Natural killer cell (primary cell): ENCODE results near the gene IMP4. TPM values are rescaled to one million over a fixed set of nuclear protein-coding genes. Genes with fewer than 3 reads are reported as not detected.

Experiments used
- ATAC-seq, 3 donors: fragments of 150-1000 bp in 2 of 3; fragments of 200-7000 bp in 1 of 3; cut with Tn5 transposase; 1 replicate in 1 of 3; 2 replicates in 2 of 3; pipeline ENCODE4 v1.10.0; 2021; ENCODE audit warnings: mild to moderate bottlenecking in 2 of 3, moderate library complexity in 2 of 3
- DNase-seq, 2 donors: peaks; one replicate each; pipeline versions ENCODE4 v3.0.0 to v3.0.0-alpha.2; 2013 to 2021; ENCODE audit warnings: mixed read lengths in 1 of 2
- H3K27ac ChIP-seq: one replicate; pipeline ENCODE4 v1.5.1; 2013; ENCODE audit warnings: mild to moderate bottlenecking, low read length
- H3K27me3 ChIP-seq: one replicate; pipeline ENCODE4 v1.6.1; 2013; ENCODE audit warnings: low read length; ENCODE audit not compliant: control insufficient read depth, insufficient read depth
- H3K36me3 ChIP-seq: one replicate; pipeline ENCODE4 v1.6.1; 2013; ENCODE audit warnings: low read length; ENCODE audit not compliant: control insufficient read depth, insufficient read depth
- H3K4me1 ChIP-seq: one replicate; pipeline ENCODE4 v1.6.1; 2013; ENCODE audit warnings: low read length; ENCODE audit not compliant: control insufficient read depth, insufficient read depth
- H3K4me3 ChIP-seq: one replicate; pipeline ENCODE4 v1.5.1; 2013; ENCODE audit warnings: low read length
- H3K9me3 ChIP-seq: one replicate; pipeline ENCODE4 v1.6.1; 2013; ENCODE audit warnings: low read length; ENCODE audit not compliant: control insufficient read depth, insufficient read depth
- H3K27ac Mint-ChIP-seq, 2 donors: one replicate each; pipeline ENCODE4 v1.8.0; 2022; ENCODE audit warnings: mild to moderate bottlenecking in 2 of 2, mixed read lengths in 2 of 2, moderate library complexity in 1 of 2
- H3K27me3 Mint-ChIP-seq, 2 donors: one replicate each; pipeline ENCODE4 v1.8.0; 2022; ENCODE audit warnings: low read depth in 2 of 2, mixed read lengths in 2 of 2
- H3K36me3 Mint-ChIP-seq: one replicate; pipeline ENCODE4 v1.8.0; 2022; ENCODE audit warnings: mixed read lengths
- H3K4me1 Mint-ChIP-seq, 2 donors: one replicate each; pipeline ENCODE4 v1.8.0; 2022; ENCODE audit warnings: mixed read lengths in 2 of 2
- H3K4me3 Mint-ChIP-seq: one replicate; pipeline ENCODE4 v1.8.0; 2022; ENCODE audit warnings: mild to moderate bottlenecking, moderate library complexity, mixed read lengths
- H3K9me3 Mint-ChIP-seq, 2 donors: one replicate each; pipeline ENCODE4 v1.8.0; 2022; ENCODE audit warnings: mixed read lengths in 2 of 2
- WGBS: methylation state at CpG from one replicate; pipeline ENCODE4 v1.1.7; 2013; ENCODE audit warnings: missing lambda C conversion rate; ENCODE audit not compliant: insufficient coverage; 5-methylcytosine and 5-hydroxymethylcytosine counted together
- intact Hi-C: fragments of 100-400 bp; cut with micrococcal nuclease; formaldehyde crosslinking; loops from one replicate; pipeline ENCODE4 v1.14.2; 2022
- total RNA-seq, 4 donors: library from RNA; stranded (reverse); fragments of 120-200 nt in 1 of 4; gene quantifications; one replicate each; pipeline versions ENCODE4 v1.2.3 to v1.2.4, GENCODE V29; 2013 to 2022
- TF ChIP-seq, protein P1 (sequence below): fragments of 200-600 bp; IDR thresholded peaks from one replicate; pipeline ENCODE4 v1.8.0; 2022; ENCODE audit warnings: antibody characterized with exemption

Gene IMP4
- total RNA-seq, 3 donors from 2014 or later (not counting 1 experiment from before 2014, with no cell fraction given) = 60.5 to 80.6 (median 72.9) TPM

GRCh38 chr2:130335226-130335625 lies 7.5 kb upstream of the IMP4 start:
- Mint-ChIP-seq H3K4me1 (peaks cover 4 to 10% of the 10 kb centered on the region in 2 donors), H3K27ac (no peak overlapping the region), H3K4me3 (no peak overlapping the region), H3K36me3 (peaks cover 6% of the 10 kb centered on the region), H3K27me3 (peaks cover 16 to 30% of the 10 kb centered on the region in 2 donors), H3K9me3 (no peaks in the 10 kb centered on the region)
- intact Hi-C loops = loop anchor here (10.0 kb wide), 1 partner anchor 1600 kb away; no protein-coding TSS in a partner anchor
- TF ChIP-seq, protein P1, sequence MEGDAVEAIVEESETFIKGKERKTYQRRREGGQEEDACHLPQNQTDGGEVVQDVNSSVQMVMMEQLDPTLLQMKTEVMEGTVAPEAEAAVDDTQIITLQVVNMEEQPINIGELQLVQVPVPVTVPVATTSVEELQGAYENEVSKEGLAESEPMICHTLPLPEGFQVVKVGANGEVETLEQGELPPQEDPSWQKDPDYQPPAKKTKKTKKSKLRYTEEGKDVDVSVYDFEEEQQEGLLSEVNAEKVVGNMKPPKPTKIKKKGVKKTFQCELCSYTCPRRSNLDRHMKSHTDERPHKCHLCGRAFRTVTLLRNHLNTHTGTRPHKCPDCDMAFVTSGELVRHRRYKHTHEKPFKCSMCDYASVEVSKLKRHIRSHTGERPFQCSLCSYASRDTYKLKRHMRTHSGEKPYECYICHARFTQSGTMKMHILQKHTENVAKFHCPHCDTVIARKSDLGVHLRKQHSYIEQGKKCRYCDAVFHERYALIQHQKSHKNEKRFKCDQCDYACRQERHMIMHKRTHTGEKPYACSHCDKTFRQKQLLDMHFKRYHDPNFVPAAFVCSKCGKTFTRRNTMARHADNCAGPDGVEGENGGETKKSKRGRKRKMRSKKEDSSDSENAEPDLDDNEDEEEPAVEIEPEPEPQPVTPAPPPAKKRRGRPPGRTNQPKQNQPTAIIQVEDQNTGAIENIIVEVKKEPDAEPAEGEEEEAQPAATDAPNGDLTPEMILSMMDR = no peak
- H3K4me3 ChIP-seq = no peak overlapping the region
- H3K27ac ChIP-seq = no peak overlapping the region
- peaks cover 8% of the 10 kb centered on the region for H3K27me3 ChIP-seq
- peaks cover 4% of the 10 kb centered on the region for H3K4me1 ChIP-seq
- H3K36me3 ChIP-seq = peaks cover 20% of the 10 kb centered on the region
- no peaks in the 10 kb centered on the region for H3K9me3 ChIP-seq
- no peak for ATAC-seq
- DNase-seq = no peak

- Histone ChIP-seq H3K4me1 (peaks cover 5% of the 10 kb centered on the region), H3K27me3 (peaks cover 8% of the 10 kb centered on the region), H3K4me3 (no peak overlapping the region), H3K9me3 (no peaks in the 10 kb centered on the region), H3K36me3 (peaks cover 20% of the 10 kb centered on the region), H3K27ac (no peak overlapping the region)
- Mint-ChIP-seq H3K27ac (no peak overlapping the region), H3K27me3 (peaks cover 8 to 21% of the 10 kb centered on the region in 2 donors), H3K9me3 (no peaks in the 10 kb centered on the region), H3K4me1 (peaks cover 7 to 19% of the 10 kb centered on the region in 2 donors), H3K4me3 (no peak overlapping the region), H3K36me3 (peaks cover 6% of the 10 kb centered on the region)
- no peak for ATAC-seq
- intact Hi-C loops = loop anchor here (10.0 kb wide), 1 partner anchor 1602 kb away; no protein-coding TSS in a partner anchor
- WGBS = 90% methylated on average over 13 of the region's 13 CpGs
- TF ChIP-seq, protein P1 = no peak
- DNase-seq = no peak
These were observed 6.4 kb upstream of the IMP4 start for GRCh38 chr2:130336150-130336876.

DNA sequence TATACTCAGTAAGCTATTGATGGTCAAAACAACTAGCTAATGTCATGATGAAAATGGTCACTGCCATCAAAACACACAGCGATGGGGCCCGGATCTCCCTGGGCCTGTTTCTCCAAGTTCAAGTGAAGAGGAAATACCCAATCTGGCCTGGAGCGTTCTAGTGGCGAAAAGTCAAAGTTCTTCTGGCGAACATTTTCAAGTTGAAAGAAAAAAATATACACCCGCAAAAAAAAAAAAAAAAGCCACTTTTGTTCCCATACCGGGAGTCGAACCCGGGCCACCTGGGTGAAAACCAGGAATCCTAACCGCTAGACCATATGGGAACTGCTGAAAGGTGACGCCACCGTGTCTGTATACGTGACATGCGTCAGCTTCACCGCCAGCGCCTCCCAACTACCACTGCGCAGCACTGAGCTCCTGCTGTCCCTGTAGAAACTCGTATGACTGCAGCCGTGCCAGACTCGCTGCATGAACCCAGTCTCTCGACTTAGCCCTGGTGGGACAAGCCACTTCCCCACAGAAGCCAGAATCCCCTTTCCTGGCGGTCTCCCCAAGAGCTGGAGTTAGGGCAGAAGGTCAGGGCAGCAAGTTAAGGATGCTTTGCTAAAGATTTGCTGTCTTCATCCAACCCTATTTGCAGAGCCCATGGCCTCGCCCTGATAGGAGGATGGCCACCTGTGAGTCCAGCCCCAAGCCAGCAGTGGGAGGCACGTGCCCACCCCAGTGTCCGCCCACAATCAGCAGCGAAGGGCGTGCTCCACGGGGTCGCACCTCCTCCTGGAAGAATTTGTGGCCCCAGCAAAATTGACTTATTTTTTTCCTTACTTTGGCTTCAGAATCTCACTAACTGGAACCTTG lies 5.6 kb upstream of the IMP4 start:
- H3K4me3 Mint-ChIP-seq = no peak overlapping the region
- TF ChIP-seq, protein P1 = no peak
- no peaks in the 10 kb centered on the region for H3K9me3 ChIP-seq
- peaks cover 15 to 26% of the 10 kb centered on the region in 2 donors for H3K4me1 Mint-ChIP-seq
- H3K27me3 Mint-ChIP-seq = peaks cover 4 to 15% of the 10 kb centered on the region in 2 donors
- WGBS = 72% methylated on average over 29 of the region's 29 CpGs
- H3K4me3 ChIP-seq = no peak overlapping the region
- intact Hi-C loops = loop anchor here (10.0 kb wide), 1 partner anchor 1602 kb away; no protein-coding TSS in a partner anchor
- H3K36me3 ChIP-seq = peaks cover 20% of the 10 kb centered on the region
- peaks cover 9% of the 10 kb centered on the region for H3K4me1 ChIP-seq
- H3K36me3 Mint-ChIP-seq = peaks cover 6% of the 10 kb centered on the region
- no peaks in the 10 kb centered on the region for H3K9me3 Mint-ChIP-seq
- no peak overlapping the region for H3K27ac ChIP-seq
- H3K27ac Mint-ChIP-seq = no peak overlapping the region
- DNase-seq (peak in 1 of 2 donors; percentile 74), ATAC-seq (no peak)
- H3K27me3 ChIP-seq = peaks cover 4% of the 10 kb centered on the region
